Mesendoderm (in vitro differentiated cells): ENCODE data around the gene PRKN.
A peak's percentile ranks its signal among the peaks of the same experiment; 100 is the strongest.

Source experiments
- DNase-seq: peaks from one replicate; pipeline ENCODE4 v3.0.0; 2013
- H2AK5ac ChIP-seq: 2 replicates; pipeline ENCODE4 v1.6.1; 2013; ENCODE audit warnings: low read length, inconsistent platforms
- H2BK120ac ChIP-seq: 2 replicates; pipeline ENCODE4 v1.6.1; 2013; ENCODE audit warnings: low read depth, mild to moderate bottlenecking, low read length, moderate library complexity, mixed read lengths
- H2BK15ac ChIP-seq: replicated peaks from 2 replicates; pipeline ENCODE4 v1.6.1; 2013; ENCODE audit warnings: low read depth, mild to moderate bottlenecking, moderate library complexity
- H2BK5ac ChIP-seq: 2 replicates; pipeline ENCODE4 v1.6.1; 2013; ENCODE audit warnings: low read length, inconsistent platforms
- H3K18ac ChIP-seq: 2 replicates; pipeline ENCODE4 v1.6.1; 2013; ENCODE audit warnings: mild to moderate bottlenecking, low read length, mixed read lengths
- H3K23ac ChIP-seq: one replicate; pipeline ENCODE4 v1.6.1; 2013; ENCODE audit warnings: low read length
- H3K27ac ChIP-seq: 2 replicates; pipeline ENCODE4 v1.5.1; 2013; ENCODE audit warnings: low read depth, mild to moderate bottlenecking, inconsistent platforms, low read length, moderate library complexity
- H3K27me3 ChIP-seq: 2 replicates; pipeline ENCODE4 v1.6.1; 2013; ENCODE audit warnings: low read length, control low read depth, mild to moderate bottlenecking, inconsistent platforms; ENCODE audit not compliant: insufficient read depth, poor library complexity
- H3K36me3 ChIP-seq: 2 replicates; pipeline ENCODE4 v1.6.1; 2013; ENCODE audit warnings: low read length, inconsistent platforms; ENCODE audit not compliant: control insufficient read depth, insufficient read depth
- H3K4ac ChIP-seq: one replicate; pipeline ENCODE4 v1.6.1; 2013; ENCODE audit warnings: low read depth, mild to moderate bottlenecking, low read length, moderate library complexity
- H3K4me1 ChIP-seq: 2 replicates; pipeline ENCODE4 v1.6.1; 2013; ENCODE audit warnings: low read depth, low read length, inconsistent platforms; ENCODE audit not compliant: control insufficient read depth
- H3K4me2 ChIP-seq: 2 replicates; pipeline ENCODE4 v1.6.1; 2013; ENCODE audit warnings: low read length
- H3K4me3 ChIP-seq: 2 replicates; pipeline ENCODE4 v1.5.1; 2013; ENCODE audit warnings: mild to moderate bottlenecking, low read length
- H3K56ac ChIP-seq: one replicate; pipeline ENCODE4 v1.6.1; 2013; ENCODE audit warnings: low read length
- H3K79me1 ChIP-seq: 2 replicates; pipeline ENCODE4 v1.6.1; 2013; ENCODE audit warnings: low read length, inconsistent platforms
- H3K79me2 ChIP-seq: 2 replicates; pipeline ENCODE4 v1.6.1; 2013; ENCODE audit warnings: mild to moderate bottlenecking, low read length; ENCODE audit not compliant: control insufficient read depth, insufficient read depth
- H3K9ac ChIP-seq: 2 replicates; pipeline ENCODE4 v1.6.1; 2013; ENCODE audit warnings: low read length, inconsistent platforms
- H4K5ac ChIP-seq: one replicate; pipeline ENCODE4 v1.6.1; 2013; ENCODE audit warnings: low read length
- H4K8ac ChIP-seq: one replicate; pipeline ENCODE4 v1.6.1; 2013; ENCODE audit warnings: low read depth, mild to moderate bottlenecking, control low read depth, low read length, moderate library complexity
- WGBS: extraction: QIAGEN DNeasy Blood & Tissue Kit; methylation state at CpG from one replicate; pipeline ENCODE4 v1.1.7; 2013; ENCODE audit warnings: low lambda C conversion rate, missing lambda C conversion rate; ENCODE audit not compliant: insufficient coverage; ENCODE audit errors: extremely low coverage; 5-methylcytosine and 5-hydroxymethylcytosine counted together

PRKN gene

DNA sequence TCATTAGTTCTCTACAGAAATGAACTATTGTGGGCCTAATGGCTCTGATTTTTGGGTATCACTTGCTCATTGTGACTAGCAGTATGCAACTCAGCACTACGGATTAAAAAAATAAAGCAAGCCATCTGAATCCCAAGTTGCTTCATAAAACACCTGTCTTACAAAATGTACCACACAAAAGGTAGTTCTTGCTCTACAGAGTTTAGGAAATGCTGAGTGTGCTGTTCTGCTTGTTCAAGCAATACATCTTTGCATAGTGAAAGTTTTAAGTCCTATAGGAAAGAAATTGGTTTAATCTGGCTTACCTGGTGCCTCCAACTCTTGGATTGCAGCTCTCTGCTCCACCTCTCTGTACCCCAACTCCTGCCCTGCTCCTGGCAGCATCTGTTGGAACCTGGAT, 1187.0 kb downstream of the PRKN start:
- H2BK15ac ChIP-seq, result no peak overlapping the region
- H3K4me1 ChIP-seq, result no peaks in the 10 kb centered on the region
- H3K23ac ChIP-seq, result no peak overlapping the region
- H3K27me3 ChIP-seq, result no peaks in the 10 kb centered on the region
- no peak overlapping the region for H4K8ac ChIP-seq
- H3K27ac ChIP-seq, result no peak overlapping the region
- DNase-seq, result no peak
- no peak overlapping the region for H3K4ac ChIP-seq
- H3K4me3 ChIP-seq, result no peak overlapping the region
- no CpG with 5 or more reads among the region's 1 CpG for WGBS
- H3K36me3 ChIP-seq, result no peaks in the 10 kb centered on the region
- H2AK5ac ChIP-seq, result no peak overlapping the region
- H3K9ac ChIP-seq, result no peak overlapping the region
- H4K5ac ChIP-seq, result no peak overlapping the region
- H2BK5ac ChIP-seq, result no peak overlapping the region
- H3K4me2 ChIP-seq, result no peak overlapping the region
- no peak overlapping the region for H3K18ac ChIP-seq
- H3K79me1 ChIP-seq, result no peaks in the 10 kb centered on the region
- H3K56ac ChIP-seq, result no peak overlapping the region
- no peaks in the 10 kb centered on the region for H3K79me2 ChIP-seq
- H2BK120ac ChIP-seq, result no peak overlapping the region

DNA sequence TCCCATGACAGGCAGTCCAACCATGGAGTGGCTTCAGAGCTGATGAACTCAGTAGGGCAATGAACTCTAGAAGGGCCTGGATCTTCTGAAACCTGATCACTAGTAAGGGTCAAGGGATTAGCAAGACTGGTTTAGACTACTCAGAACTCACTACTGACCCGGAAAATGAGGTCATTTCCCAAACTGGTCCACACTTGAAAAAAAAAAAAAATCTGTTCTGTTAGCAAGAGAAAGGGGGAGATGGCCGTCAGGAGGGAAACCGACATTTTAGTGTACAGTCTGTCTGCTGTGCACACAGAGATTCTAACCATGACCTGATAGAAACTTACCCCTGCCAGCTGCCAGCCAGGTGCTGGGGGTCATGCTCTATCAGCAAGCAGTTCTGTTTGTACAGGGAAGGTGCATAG, 1191.3 kb downstream of the PRKN start:
- H3K4ac ChIP-seq, result no peak overlapping the region
- no peak overlapping the region for H3K4me3 ChIP-seq
- H3K4me1 ChIP-seq, result no peaks in the 10 kb centered on the region
- H3K4me2 ChIP-seq, result no peak overlapping the region
- no peak for DNase-seq
- no peaks in the 10 kb centered on the region for H3K27me3 ChIP-seq
- H2BK5ac ChIP-seq, result no peak overlapping the region
- no peaks in the 10 kb centered on the region for H3K36me3 ChIP-seq
- no peak overlapping the region for H3K27ac ChIP-seq
- H2AK5ac ChIP-seq, result no peak overlapping the region
- no peak overlapping the region for H2BK120ac ChIP-seq
- no peak overlapping the region for H4K8ac ChIP-seq
- no peak overlapping the region for H3K56ac ChIP-seq
- no peaks in the 10 kb centered on the region for H3K79me2 ChIP-seq
- H3K79me1 ChIP-seq, result no peaks in the 10 kb centered on the region
- no CpG with 5 or more reads among the region's 3 CpGs for WGBS
- no peak overlapping the region for H4K5ac ChIP-seq
- no peak overlapping the region for H3K9ac ChIP-seq
- H2BK15ac ChIP-seq, result no peak overlapping the region
- no peak overlapping the region for H3K18ac ChIP-seq
- no peak overlapping the region for H3K23ac ChIP-seq

DNA sequence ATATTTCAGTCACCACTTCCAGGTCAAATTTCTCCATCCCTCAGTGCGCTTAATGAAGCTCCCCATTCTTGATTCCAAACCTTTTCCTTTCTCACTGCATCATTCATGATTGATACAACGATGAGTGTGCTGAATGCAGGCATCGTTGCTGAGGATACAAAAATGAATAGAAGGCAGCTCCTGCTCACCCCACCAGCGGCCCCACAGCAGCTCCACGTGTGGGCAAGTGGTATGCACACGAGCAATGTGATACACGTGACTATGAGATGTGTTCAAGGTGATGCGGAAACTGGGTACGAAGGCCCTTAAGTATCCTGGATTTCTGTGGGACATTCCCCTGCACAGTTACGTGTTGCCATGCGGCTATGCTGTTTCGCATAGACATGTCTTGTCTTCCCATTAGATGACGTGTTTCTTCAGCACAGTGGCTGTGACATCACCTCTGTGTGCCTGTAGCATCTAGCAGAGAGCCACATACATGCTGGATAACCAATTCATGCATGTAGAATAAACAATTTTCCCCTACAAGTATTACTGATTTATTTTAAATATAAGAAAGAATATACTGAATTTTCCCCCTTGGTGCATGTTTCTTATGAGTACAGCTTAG, 1193.2 kb downstream of the PRKN start:
- Histone ChIP-seq H2BK15ac (no peak overlapping the region), H3K36me3 (no peaks in the 10 kb centered on the region), H4K5ac (no peak overlapping the region), H3K18ac (no peak overlapping the region), H2BK120ac (no peak overlapping the region), H4K8ac (no peak overlapping the region), H3K9ac (no peak overlapping the region), H3K23ac (no peak overlapping the region), H2BK5ac (no peak overlapping the region), H3K4ac (no peak overlapping the region), H3K56ac (no peak overlapping the region), H3K4me2 (no peak overlapping the region), H3K79me2 (no peaks in the 10 kb centered on the region), H3K27ac (no peak overlapping the region), H3K4me3 (no peak overlapping the region), H3K4me1 (no peaks in the 10 kb centered on the region), H2AK5ac (no peak overlapping the region), H3K79me1 (no peaks in the 10 kb centered on the region), H3K27me3 (no peaks in the 10 kb centered on the region)
- no peak for DNase-seq
- no CpG with 5 or more reads among the region's 13 CpGs for WGBS

DNA sequence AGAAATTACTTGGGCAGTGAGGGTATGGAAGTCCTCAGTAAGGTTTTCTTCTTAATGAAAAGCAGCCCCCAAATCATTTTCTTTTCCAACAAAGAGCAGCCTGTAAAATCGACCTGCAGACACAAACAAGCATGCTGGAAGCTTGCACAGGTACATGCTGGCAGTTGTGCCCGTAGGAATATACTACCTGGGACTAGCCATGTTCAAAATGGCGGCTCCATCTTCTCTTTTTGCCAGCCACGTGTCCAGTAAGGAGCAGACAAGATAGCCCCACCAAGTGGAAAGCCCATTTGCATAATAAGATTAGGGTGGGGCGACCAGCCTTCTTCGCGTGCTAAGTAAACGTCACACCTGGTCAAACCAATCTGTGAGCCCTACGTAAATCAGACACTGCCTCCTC, 1194.3 kb downstream of the PRKN start:
- H3K36me3 ChIP-seq, result no peaks in the 10 kb centered on the region
- H2BK120ac ChIP-seq, result no peak overlapping the region
- no peak overlapping the region for H3K23ac ChIP-seq
- H4K5ac ChIP-seq, result no peak overlapping the region
- no peak overlapping the region for H4K8ac ChIP-seq
- H3K56ac ChIP-seq, result no peak overlapping the region
- H3K79me1 ChIP-seq, result no peaks in the 10 kb centered on the region
- H3K27ac ChIP-seq, result no peak overlapping the region
- H3K79me2 ChIP-seq, result no peaks in the 10 kb centered on the region
- H3K27me3 ChIP-seq, result no peaks in the 10 kb centered on the region
- H3K4me3 ChIP-seq, result no peak overlapping the region
- peak; percentile 16 for DNase-seq
- H2BK5ac ChIP-seq, result no peak overlapping the region
- no peak overlapping the region for H3K4ac ChIP-seq
- H3K4me2 ChIP-seq, result no peak overlapping the region
- no peak overlapping the region for H2AK5ac ChIP-seq
- no peak overlapping the region for H3K18ac ChIP-seq
- H3K9ac ChIP-seq, result no peak overlapping the region
- WGBS, result no CpG with 5 or more reads among the region's 9 CpGs
- H3K4me1 ChIP-seq, result no peaks in the 10 kb centered on the region
- no peak overlapping the region for H2BK15ac ChIP-seq

DNA sequence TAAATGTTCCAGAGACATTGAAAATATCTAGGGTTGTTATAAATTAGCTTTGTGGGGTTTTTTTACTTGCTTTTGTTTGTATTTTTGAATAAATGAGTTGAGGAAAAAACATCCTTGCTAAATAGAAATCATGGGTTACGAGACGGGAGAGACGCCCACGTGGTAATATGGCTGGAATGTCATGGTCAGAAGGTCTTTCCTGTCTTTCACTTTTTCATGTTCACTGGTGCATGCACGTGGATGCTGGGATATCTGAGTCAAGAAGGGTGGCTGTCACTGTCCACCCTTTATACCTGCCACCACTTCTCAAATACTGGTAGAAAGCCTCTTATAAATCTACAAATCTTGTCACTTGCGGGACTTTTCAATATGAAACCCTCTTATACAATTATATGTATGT, 1195.0 kb downstream of the PRKN start:
- H3K27me3 ChIP-seq, result no peaks in the 10 kb centered on the region
- no peaks in the 10 kb centered on the region for H3K79me2 ChIP-seq
- DNase-seq, result no peak
- no peak overlapping the region for H3K18ac ChIP-seq
- H3K36me3 ChIP-seq, result no peaks in the 10 kb centered on the region
- H4K8ac ChIP-seq, result no peak overlapping the region
- H3K4ac ChIP-seq, result no peak overlapping the region
- H2BK120ac ChIP-seq, result no peak overlapping the region
- H4K5ac ChIP-seq, result no peak overlapping the region
- no peak overlapping the region for H2AK5ac ChIP-seq
- no peak overlapping the region for H3K27ac ChIP-seq
- H3K4me3 ChIP-seq, result no peak overlapping the region
- no CpG with 5 or more reads among the region's 6 CpGs for WGBS
- H3K56ac ChIP-seq, result no peak overlapping the region
- H3K79me1 ChIP-seq, result no peaks in the 10 kb centered on the region
- no peak overlapping the region for H3K23ac ChIP-seq
- H2BK15ac ChIP-seq, result no peak overlapping the region
- H3K4me2 ChIP-seq, result no peak overlapping the region
- no peak overlapping the region for H3K9ac ChIP-seq
- no peaks in the 10 kb centered on the region for H3K4me1 ChIP-seq
- no peak overlapping the region for H2BK5ac ChIP-seq

DNA sequence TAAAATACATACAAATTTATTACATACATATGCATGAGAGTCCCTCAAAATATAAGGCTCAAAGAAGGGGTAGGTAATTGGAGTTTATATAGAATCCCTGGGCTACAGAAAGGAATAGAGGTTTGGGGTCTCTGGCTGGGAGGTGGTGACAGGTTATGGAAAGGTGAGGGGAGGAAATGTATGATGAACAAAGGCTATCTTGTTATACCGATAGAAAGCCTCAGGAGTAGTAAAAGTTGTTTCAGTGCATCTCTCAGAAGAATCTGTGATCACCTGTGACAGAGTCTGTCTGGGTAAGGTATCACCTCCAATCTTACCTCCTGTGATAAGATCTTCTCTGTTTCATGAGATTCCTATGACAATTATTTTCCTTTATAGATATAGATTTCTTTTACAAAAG, 1200.8 kb downstream of the PRKN start:
- Histone ChIP-seq H3K27me3 (no peaks in the 10 kb centered on the region), H2BK120ac (no peak overlapping the region), H2BK5ac (no peak overlapping the region), H3K56ac (no peak overlapping the region), H3K4me1 (no peaks in the 10 kb centered on the region), H3K4ac (no peak overlapping the region), H3K79me2 (no peaks in the 10 kb centered on the region), H3K79me1 (no peaks in the 10 kb centered on the region), H3K36me3 (no peaks in the 10 kb centered on the region), H3K23ac (no peak overlapping the region), H3K4me2 (no peak overlapping the region), H3K9ac (no peak overlapping the region), H4K5ac (no peak overlapping the region), H3K27ac (no peak overlapping the region), H2BK15ac (no peak overlapping the region), H3K4me3 (no peak overlapping the region), H4K8ac (no peak overlapping the region), H2AK5ac (no peak overlapping the region), H3K18ac (no peak overlapping the region)
- no peak for DNase-seq
- WGBS, result no CpG with 5 or more reads among the region's 1 CpG
